HG02884 (cell line): Measurements from ENCODE around the gene CIDEC.
A peak's percentile ranks its signal among the peaks of the same experiment; 100 is the strongest.
"Not testable (repeated sequence)": the region's sequence is repeated elsewhere in the genome, so short reads cannot be mapped to it uniquely, and the experiment has no call there.

Source experiments
- ATAC-seq: cut with Tn5 transposase; IDR thresholded peaks from one replicate; pipeline ENCODE4 v1.9.1; 2021; ENCODE audit warnings: mild to moderate bottlenecking, moderate library complexity; ENCODE audit not compliant: unreplicated experiment

CIDEC gene

GRCh38 chr3:9902372-9903237 is 22.6 kb upstream of the CIDEC start, which contains the start of gene IL17RE:
TSS of gene IL17RE (plus strand) at chr3:9902848. CDS start at chr3:9902933, 85 bp downstream.
- ATAC-seq: no peak

- ATAC-seq: no peak
Observed at GRCh38 chr3:9901967-9902366, 21.9 kb upstream of the CIDEC start.

- not testable (repeated sequence) for ATAC-seq
Observed at GRCh38 chr3:9900965-9901415, 20.9 kb upstream of the CIDEC start.

GRCh38 chr3:9899289-9899791 is 19.3 kb upstream of the CIDEC start:
- no peak for ATAC-seq

- ATAC-seq: no peak
Observed at GRCh38 chr3:9898467-9899241, 18.6 kb upstream of the CIDEC start.

- ATAC-seq: no peak
Observed at GRCh38 chr3:9897408-9898372, 17.6 kb upstream of the CIDEC start.

- not testable (repeated sequence) for ATAC-seq
Observed at GRCh38 chr3:9896755-9897407, 16.8 kb upstream of the CIDEC start.

- not testable (repeated sequence) for ATAC-seq
Observed at GRCh38 chr3:9895715-9896114, 15.7 kb upstream of the CIDEC start.

- no peak for ATAC-seq
Observed at GRCh38 chr3:9893739-9894138, 13.7 kb upstream of the CIDEC start.

- ATAC-seq: peak; percentile 2
Observed at GRCh38 chr3:9891072-9891622, 11.1 kb upstream of the CIDEC start.

- ATAC-seq: peak; percentile 75
Observed at GRCh38 chr3:9890249-9891071, 10.4 kb upstream of the CIDEC start, which contains the start of gene JAGN1. TSS of gene JAGN1 (plus strand) at chr3:9890610. CDS start at chr3:9890723, 113 bp downstream.

- no peak for ATAC-seq
Observed at GRCh38 chr3:9889405-9889804, 9.4 kb upstream of the CIDEC start.

- ATAC-seq: no peak
Observed at GRCh38 chr3:9888540-9888939, 8.5 kb upstream of the CIDEC start.

- ATAC-seq: no peak
Observed at GRCh38 chr3:9887480-9887879, 7.4 kb upstream of the CIDEC start.

- ATAC-seq: no peak
Observed at GRCh38 chr3:9886328-9886727, 6.3 kb upstream of the CIDEC start.

- ATAC-seq: no peak
Observed at GRCh38 chr3:9884555-9885165, 4.6 kb upstream of the CIDEC start.

- no peak for ATAC-seq
Observed at GRCh38 chr3:9883706-9884554, 3.9 kb upstream of the CIDEC start.
